D721Med (cell line): ENCODE results near the gene TNIK.
"Not testable (repeated sequence)": the region's sequence is repeated elsewhere in the genome, so short reads cannot be mapped to it uniquely, and the experiment has no call there.

Experiments
- DNase-seq: peaks from one replicate; pipeline ENCODE4 v3.0.0; 2011; ENCODE audit warnings: low spot score; ENCODE audit not compliant: insufficient read length
- FAIRE-seq: peaks from 2 replicates; lab custom pipeline; 2011; peaks lifted over from hg19 to GRCh38; lab: Jason Lieb, UNC
- TF ChIP-seq, protein P1 (sequence below): IDR thresholded peaks from 2 replicates; pipeline ENCODE4 v1.5.1; 2012; ENCODE audit warnings: mild to moderate bottlenecking, control low read depth; ENCODE audit not compliant: insufficient read depth; ENCODE audit errors: missing control alignments

TNIK gene

GRCh38 chr3:171122240-171122639 lies 338.0 kb downstream of the TNIK start:
- DNase-seq (no peak), FAIRE-seq (no peak)
- TF ChIP-seq, protein P1, sequence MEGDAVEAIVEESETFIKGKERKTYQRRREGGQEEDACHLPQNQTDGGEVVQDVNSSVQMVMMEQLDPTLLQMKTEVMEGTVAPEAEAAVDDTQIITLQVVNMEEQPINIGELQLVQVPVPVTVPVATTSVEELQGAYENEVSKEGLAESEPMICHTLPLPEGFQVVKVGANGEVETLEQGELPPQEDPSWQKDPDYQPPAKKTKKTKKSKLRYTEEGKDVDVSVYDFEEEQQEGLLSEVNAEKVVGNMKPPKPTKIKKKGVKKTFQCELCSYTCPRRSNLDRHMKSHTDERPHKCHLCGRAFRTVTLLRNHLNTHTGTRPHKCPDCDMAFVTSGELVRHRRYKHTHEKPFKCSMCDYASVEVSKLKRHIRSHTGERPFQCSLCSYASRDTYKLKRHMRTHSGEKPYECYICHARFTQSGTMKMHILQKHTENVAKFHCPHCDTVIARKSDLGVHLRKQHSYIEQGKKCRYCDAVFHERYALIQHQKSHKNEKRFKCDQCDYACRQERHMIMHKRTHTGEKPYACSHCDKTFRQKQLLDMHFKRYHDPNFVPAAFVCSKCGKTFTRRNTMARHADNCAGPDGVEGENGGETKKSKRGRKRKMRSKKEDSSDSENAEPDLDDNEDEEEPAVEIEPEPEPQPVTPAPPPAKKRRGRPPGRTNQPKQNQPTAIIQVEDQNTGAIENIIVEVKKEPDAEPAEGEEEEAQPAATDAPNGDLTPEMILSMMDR, result no peak

DNA sequence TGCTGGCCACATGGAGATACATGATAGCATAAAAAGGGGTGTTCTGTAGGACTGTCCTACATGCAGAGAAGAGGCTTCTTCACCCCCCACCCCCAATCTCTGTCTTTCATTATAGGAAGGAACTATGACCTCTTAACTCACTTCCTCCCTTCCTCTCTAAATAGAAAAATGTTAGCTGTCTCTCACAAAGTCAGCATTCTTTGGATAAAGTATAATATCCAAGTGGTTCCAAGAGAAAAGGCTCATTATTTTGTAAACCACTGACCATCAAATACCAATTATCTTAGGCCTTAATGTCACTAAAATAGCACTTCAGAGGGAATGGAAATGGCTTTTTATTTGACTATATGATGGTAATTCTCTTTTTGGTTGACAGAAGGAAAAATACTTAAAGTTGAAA lies 338.4 kb downstream of the TNIK start:
- TF ChIP-seq, protein P1, result no peak
- no peak for FAIRE-seq
- no peak for DNase-seq

DNA sequence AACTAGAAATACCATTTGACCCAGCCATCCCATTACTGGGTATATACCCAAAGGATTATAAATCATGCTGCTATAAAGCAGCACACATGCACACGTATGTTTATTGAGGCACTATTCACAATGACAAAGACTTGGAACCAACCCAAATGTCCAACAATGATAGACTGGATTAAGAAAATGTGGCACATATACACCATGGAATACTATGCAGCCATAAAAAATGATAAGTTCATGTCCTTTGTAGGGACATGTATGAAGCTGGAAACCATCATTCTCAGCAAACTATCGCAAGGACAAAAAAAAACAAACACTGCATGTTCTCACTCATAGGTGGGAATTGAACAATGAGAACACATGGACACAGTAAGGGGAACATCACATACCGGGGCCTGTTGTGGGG lies 340.8 kb downstream of the TNIK start:
- not testable (repeated sequence) for DNase-seq, FAIRE-seq

DNA sequence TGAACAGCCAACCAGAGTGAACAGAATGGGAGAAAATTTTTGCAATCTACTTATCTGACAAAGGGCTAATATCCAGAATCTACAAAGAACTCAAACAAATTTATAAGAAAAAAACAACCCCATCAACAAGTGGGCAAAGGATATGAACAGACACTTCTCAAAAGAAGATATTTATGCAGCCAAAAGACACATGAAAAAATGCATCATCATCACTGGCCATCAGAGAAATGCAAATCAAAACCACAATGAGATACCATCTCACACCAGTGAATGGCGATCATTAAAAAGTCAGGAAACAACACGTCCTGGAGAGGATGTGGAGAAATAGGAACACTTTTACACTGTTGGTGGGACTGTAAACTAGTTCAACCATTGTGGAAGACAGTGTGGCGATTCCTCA lies 341.2 kb downstream of the TNIK start:
- FAIRE-seq, result not testable (repeated sequence)

GRCh38 chr3:171116824-171117395 lies 343.3 kb downstream of the TNIK start:
- TF ChIP-seq, protein P1, result no peak
- FAIRE-seq (no peak), DNase-seq (no peak)

More for the DNA sequence above, 341.2 kb downstream of the TNIK start:
- DNase-seq, result not testable (repeated sequence)

DNA sequence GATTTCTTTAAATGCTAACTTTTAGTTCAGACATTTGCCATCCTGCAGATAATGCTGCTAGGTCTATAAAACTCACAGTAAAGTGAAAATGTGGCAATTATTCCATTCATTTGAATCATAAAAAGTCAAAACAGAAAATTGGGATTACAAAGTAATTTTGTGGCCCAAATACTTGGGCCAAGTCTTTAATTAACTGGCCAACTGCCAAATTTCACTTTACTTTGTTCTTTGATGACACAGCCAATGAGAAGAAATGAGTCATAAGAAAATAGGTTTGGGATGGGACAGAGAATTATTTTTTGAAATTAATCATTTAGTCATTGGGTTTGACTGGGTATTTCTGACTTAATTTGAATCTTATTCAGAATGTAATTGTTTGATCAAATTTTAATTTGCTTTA lies 343.8 kb downstream of the TNIK start:
- TF ChIP-seq, protein P1, result no peak
- DNase-seq (no peak), FAIRE-seq (no peak)

- DNase-seq, result no peak
- FAIRE-seq, result no peak
- TF ChIP-seq, protein P1, result no peak
These were observed 344.5 kb downstream of the TNIK start for GRCh38 chr3:171115667-171116066.

GRCh38 chr3:171113716-171114115 lies 346.5 kb downstream of the TNIK start:
- no peak for FAIRE-seq
- TF ChIP-seq, protein P1, result peak; percentile 7
- no peak for DNase-seq
